Colon (tissue), 2 donors: ENCODE data around the gene NES.

Source experiments
- FAIRE-seq: peaks from 2 replicates; lab custom pipeline; 2012; peaks lifted over from hg19 to GRCh38; lab: Jason Lieb, UNC
- donor health status: control.
- donor health status: control.

The NES gene

GRCh38 chr1:156676820-156677615 lies at the start of gene NES:
NES (minus strand) TSS chr1:156677407; CDS start chr1:156677264, 143 bp downstream.
- no peak for FAIRE-seq

GRCh38 chr1:156726549-156727226 lies 49.5 kb upstream of the NES start:
- no peak for FAIRE-seq

GRCh38 chr1:156725683-156726280 lies 48.6 kb upstream of the NES start:
- FAIRE-seq, result no peak

GRCh38 chr1:156721535-156721934 lies 44.3 kb upstream of the NES start:
- FAIRE-seq, result no peak

GRCh38 chr1:156721131-156721530 lies 43.9 kb upstream of the NES start:
- FAIRE-seq, result no peak

GRCh38 chr1:156717351-156717750 lies 40.1 kb upstream of the NES start:
- FAIRE-seq, result no peak

GRCh38 chr1:156714830-156715229 lies 37.6 kb upstream of the NES start:
- FAIRE-seq, result no peak

GRCh38 chr1:156712626-156713025 lies 35.4 kb upstream of the NES start:
- no peak for FAIRE-seq

GRCh38 chr1:156711011-156711817 lies 34.0 kb upstream of the NES start:
- no peak for FAIRE-seq

- no peak for FAIRE-seq
Observed at GRCh38 chr1:156709757-156710489, 32.7 kb upstream of the NES start.

GRCh38 chr1:156709031-156709430 lies 31.8 kb upstream of the NES start:
- FAIRE-seq, result no peak

GRCh38 chr1:156708218-156708661 lies 31.0 kb upstream of the NES start:
- no peak for FAIRE-seq

- no peak for FAIRE-seq
Observed at GRCh38 chr1:156707417-156708217, 30.4 kb upstream of the NES start.

GRCh38 chr1:156706657-156707416 lies 29.6 kb upstream of the NES start:
- no peak for FAIRE-seq

GRCh38 chr1:156705918-156706656 lies 28.9 kb upstream of the NES start:
- FAIRE-seq, result no peak

- no peak for FAIRE-seq
Observed at GRCh38 chr1:156705321-156705917, 28.2 kb upstream of the NES start, which contains the start of gene CRABP2. CRABP2 (minus strand) TSS chr1:156705583; CDS start chr1:156705446, 137 bp downstream.

- FAIRE-seq, result no peak
Observed at GRCh38 chr1:156704930-156705320, 27.7 kb upstream of the NES start.

- no peak for FAIRE-seq
Observed at GRCh38 chr1:156704166-156704711, 27.0 kb upstream of the NES start.
